K562 (cell line): ENCODE measurements around the gene RALY. TPM values are rescaled to one million over a fixed set of nuclear protein-coding genes. Genes with fewer than 3 reads are reported as not detected.

Experiments used
- ATAC-seq: fragments of 200-7000 bp; cut with Tn5 transposase; 3 replicates; pipeline ENCODE4 v1.9.1; 2020; ENCODE audit warnings: moderate library complexity
- BruUV-seq: library from RNA; stranded (reverse); fragments of 400-500 nt; replicated peaks from 2 replicates; lab custom pipeline; 2021; lab: Mats Ljungman, UMichigan
- CTCF ChIA-PET: fragments of 300-600 bp; formaldehyde crosslinking; extraction: SDS; loops from one replicate; lab custom pipeline; 2021; ENCODE audit warnings: low intra/inter-chr PET ratio; lab: Yijun Ruan, JAX
- POLR2A ChIA-PET: fragments of 300-600, 350-650 bp; sonication (Branson Sonifier 250); formaldehyde crosslinking; extraction: SDS; loops from one replicate; lab custom pipeline; 2021; ENCODE audit warnings: antibody characterized with exemption, inconsistent platforms; lab: Yijun Ruan, JAX
- DNase-seq, 4 experiments: peaks; one replicate each; pipeline versions ENCODE4 v3.0.0 to v3.0.0-alpha.2; 2011 to 2018; ENCODE audit warnings: low spot score in 3 of 4, mixed read lengths in 3 of 4; ENCODE audit errors: extremely low read depth in 1 of 4
- FAIRE-seq: peaks from 2 replicates; lab custom pipeline; 2011; peaks lifted over from hg19 to GRCh38; lab: Jason Lieb, UNC
- H2AFZ ChIP-seq: 2 replicates; pipeline ENCODE4 v1.6.0; 2011; ENCODE audit warnings: low read depth, low read length, control low read depth, inconsistent platforms
- H3K27ac ChIP-seq: fragments of 200-600 bp; 3 replicates; pipeline ENCODE4 v1.8.0; 2011; ENCODE audit warnings: low read depth, mild to moderate bottlenecking, control low read depth, inconsistent platforms, low read length, moderate library complexity, mixed read lengths; ENCODE audit errors: extremely low read depth
- H3K27me3 ChIP-seq, 2 experiments: fragments of 300-600 bp in 1 of 2; 2 replicates in 1 of 2; 3 replicates in 1 of 2; pipeline versions ENCODE4 v1.6.0 to v1.8.0; 2011; ENCODE audit warnings: inconsistent platforms in 2 of 2, low read length in 2 of 2, mild to moderate bottlenecking in 1 of 2, mixed read lengths in 1 of 2, moderate library complexity in 1 of 2; ENCODE audit not compliant: control insufficient read depth in 2 of 2, insufficient read depth in 2 of 2
- H3K36me3 ChIP-seq: fragments of 300-600 bp; 3 replicates; pipeline ENCODE4 v1.8.0; 2011; ENCODE audit warnings: mild to moderate bottlenecking, low read length, inconsistent platforms; ENCODE audit not compliant: control insufficient read depth, insufficient read depth
- H3K4me1 ChIP-seq, 2 experiments: fragments of 200-600 bp in 1 of 2; replicated peaks in 1 of 2; 2 replicates in 1 of 2; 3 replicates in 1 of 2; pipeline versions ENCODE4 v1.5.1 to v1.8.0; 2011; ENCODE audit warnings: inconsistent platforms in 2 of 2, low read length in 2 of 2, mild to moderate bottlenecking in 1 of 2, mixed read lengths in 1 of 2, moderate library complexity in 1 of 2; ENCODE audit not compliant: control insufficient read depth in 2 of 2, insufficient read depth in 2 of 2
- H3K4me2 ChIP-seq: 2 replicates; pipeline ENCODE4 v1.6.1; 2011; ENCODE audit warnings: low read length, control low read depth, inconsistent platforms, mixed read lengths; ENCODE audit not compliant: insufficient read depth
- H3K4me3 ChIP-seq: fragments of 200-600 bp; sonication (generic), shearing (Covaris generic); 2 replicates; pipeline ENCODE4 v1.5.1; 2016; ENCODE audit warnings: control low read depth, inconsistent platforms
- H3K79me2 ChIP-seq: fragments of 200-600 bp; 3 replicates; pipeline ENCODE4 v1.8.0; 2011; ENCODE audit warnings: low read length, inconsistent platforms; ENCODE audit not compliant: control insufficient read depth, insufficient read depth
- H3K9ac ChIP-seq, 2 experiments: 2 replicates each; pipeline versions ENCODE4 v1.6.0 to v1.6.1; 2011; ENCODE audit warnings: low read depth in 2 of 2, low read length in 2 of 2, control low read depth in 1 of 2, inconsistent platforms in 1 of 2, mild to moderate bottlenecking in 1 of 2, mixed read lengths in 1 of 2; ENCODE audit not compliant: insufficient read depth in 1 of 2
- H3K9me1 ChIP-seq: one replicate; pipeline ENCODE4 v1.6.0; 2011; ENCODE audit warnings: inconsistent platforms, mild to moderate bottlenecking, low read length, moderate library complexity; ENCODE audit not compliant: control insufficient read depth, insufficient read depth
- H3K9me3 ChIP-seq: replicated peaks from 2 replicates; pipeline ENCODE4 v1.5.1; 2011; ENCODE audit warnings: low read depth, low read length, inconsistent platforms; ENCODE audit not compliant: control insufficient read depth, insufficient read depth
- H4K20me1 ChIP-seq: replicated peaks from 2 replicates; pipeline ENCODE4 v1.6.1; 2011; ENCODE audit warnings: low read length, inconsistent platforms, mixed read lengths; ENCODE audit not compliant: control insufficient read depth, insufficient read depth
- BRF1 ChIP-seq: IDR thresholded peaks from 3 replicates; pipeline ENCODE4 v1.6.1; 2011; ENCODE audit warnings: borderline replicate concordance, mild to moderate bottlenecking; ENCODE audit not compliant: insufficient read length; ENCODE audit errors: extremely low read depth
- CCAR2 ChIP-seq: fragments of 200-400 bp; formaldehyde crosslinking; IDR thresholded peaks from 2 replicates; pipeline ENCODE4 v1.6.1; 2017; ENCODE audit warnings: mild to moderate bottlenecking, low read depth, low read length
- CHD4 ChIP-seq: fragments of 200-600 bp; sonication (generic); IDR thresholded peaks from 3 replicates; pipeline ENCODE4 v1.6.1; 2012; ENCODE audit warnings: low read depth, mild to moderate bottlenecking, mixed read lengths, low read length, inconsistent platforms; ENCODE audit not compliant: insufficient read depth, insufficient replicate concordance, poor library complexity, severe bottlenecking
- HDAC2 ChIP-seq: fragments of 450-650 bp; IDR thresholded peaks from 2 replicates; pipeline ENCODE4 v1.6.1; 2016; ENCODE audit warnings: mild to moderate bottlenecking
- HEY1 ChIP-seq: fragments of 250-450 bp; sonication (Bioruptor Pico); IDR thresholded peaks from 2 replicates; pipeline ENCODE4 v1.5.0; 2020; ENCODE audit warnings: mild to moderate bottlenecking, moderate library complexity, borderline replicate concordance
- MTA2 ChIP-seq: fragments of 450-650 bp; IDR thresholded peaks from 2 replicates; pipeline ENCODE4 v1.6.1; 2016; ENCODE audit warnings: low read depth
- NFYB ChIP-seq: IDR thresholded peaks from 2 replicates; pipeline ENCODE4 v1.6.1; 2011; ENCODE audit warnings: mild to moderate bottlenecking, moderate library complexity; ENCODE audit not compliant: insufficient read length; ENCODE audit errors: extremely low read depth
- RREB1 ChIP-seq: fragments of 250-450 bp; sonication (Bioruptor Pico); IDR thresholded peaks from 2 replicates; pipeline ENCODE4 v1.4.0; 2020
- TRIM24 ChIP-seq, 2 experiments: fragments of 450-650 bp; IDR thresholded peaks; 2 replicates each; pipeline ENCODE4 v1.6.1; 2016
- VEZF1 ChIP-seq: fragments of 200-800 bp; sonication (Bioruptor generic); IDR thresholded peaks from 2 replicates; pipeline ENCODE4 v1.6.1; 2017; ENCODE audit warnings: missing genetic modification characterization, missing compliant biosample characterization
- ZBTB1 ChIP-seq: sonication (generic); formaldehyde crosslinking; IDR thresholded peaks from 2 replicates; pipeline ENCODE4 v1.8.1; 2023; ENCODE audit warnings: missing genetic modification reagents, low read depth, mild to moderate bottlenecking, borderline replicate concordance
- ZNF133 ChIP-seq: fragments of 250-450 bp; sonication (Bioruptor Pico); IDR thresholded peaks from 2 replicates; pipeline ENCODE4 v1.4.0; 2020; ENCODE audit warnings: mild to moderate bottlenecking
- WGBS: fragments of 100-300 bp; shearing (Covaris generic); methylation state at CpG from one replicate; pipeline ENCODE4 v1.1.6; 2016; ENCODE audit warnings: low coverage, mixed read lengths; ENCODE audit not compliant: insufficient coverage; ENCODE audit errors: missing lambda C conversion rate; 5-methylcytosine and 5-hydroxymethylcytosine counted together
- in situ Hi-C: fragments of 300-500 bp; cut with MboI; formaldehyde crosslinking; loops from 4 replicates; pipeline ENCODE4 v1.15.0; 2018; ENCODE audit warnings: inconsistent platforms, mixed read lengths
- intact Hi-C: fragments of 100-400 bp; cut with micrococcal nuclease; formaldehyde crosslinking; loops from 2 replicates; pipeline ENCODE4 v1.14.2; 2022
- polyA plus RNA-seq, 8 experiments: library from polyadenylated mRNA; depleted of rRNA in 4 of 8; stranded (reverse) in 5 of 8; unstranded in 3 of 8; fragments of >200 nt; fragmentation: Nextera tagmentation in 2 of 8; fragmentation: Illumina TruSeq in 1 of 8; extraction: Ambion mirVana in 2 of 8; extraction: Trizol in 1 of 8; gene quantifications; 2 replicates each; pipeline versions ENCODE4 v1.2.1 to v1.2.3, GENCODE V29; 2011 to 2014; ENCODE audit warnings: inconsistent platforms in 1 of 8, missing spikeins in 1 of 8
- total RNA-seq, 7 experiments: library from RNA; depleted of rRNA in 6 of 7; stranded (reverse); fragments of >200 nt in 6 of 7; fragmentation: Illumina TruSeq in 2 of 7; extraction: Trizol in 2 of 7; gene quantifications; 2 replicates each; pipeline versions ENCODE4 v1.2.1 to v1.2.3, GENCODE V29; 2011 to 2021; ENCODE audit warnings: low replicate concordance in 1 of 7
- TF ChIP-seq, protein P1 (sequence below): fragments of 250-450 bp; sonication (Bioruptor Pico); IDR thresholded peaks from 2 replicates; pipeline ENCODE4 v1.9.0; 2021; ENCODE audit warnings: mild to moderate bottlenecking

The RALY gene
- total and polyA plus RNA-seq, 9 of the 15 experiments (the other 6 are each of a cell fraction or from before 2014, with no cell fraction given) = 0.80 to 207 (median 128) TPM

DNA sequence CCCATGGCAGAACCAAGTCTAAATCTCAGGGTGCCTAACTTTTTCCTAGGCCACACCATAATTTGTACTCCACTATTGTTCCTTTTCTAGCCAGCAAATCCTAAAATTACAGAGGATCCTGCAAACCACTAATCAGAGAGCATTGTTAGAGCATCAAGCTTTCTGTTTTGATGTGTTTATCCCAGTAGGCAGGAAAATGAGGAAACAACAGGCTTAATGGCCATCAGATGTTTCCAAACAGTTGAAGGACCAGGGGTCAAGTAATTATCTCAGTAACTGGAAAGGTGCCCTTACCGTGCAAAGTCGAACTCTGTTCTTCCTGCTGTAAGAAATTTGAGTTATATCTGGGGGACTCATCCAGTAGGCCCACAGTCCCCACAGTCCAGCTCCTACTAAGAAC is 58.7 kb downstream of the RALY start (continued):
- no peak for TF ChIP-seq RREB1 (CRISPR knock-in tag)
- TF ChIP-seq HDAC2 = no peak
- no peak for TF ChIP-seq TRIM24 (IDR thresholded peaks at IDR 0.05)
- no peak for TF ChIP-seq ZNF133
- TF ChIP-seq NFYB = no peak

GRCh38 chr20:34055290-34055689 is 61.6 kb downstream of the RALY start:
- ATAC-seq (no peak; the same call in 2 of the 3 replicates), DNase-seq (peak in 2 of 4 experiments; percentile 23 to 34), FAIRE-seq (no peak)
- Histone ChIP-seq H3K9ac (no peak overlapping the region), H3K79me2 (peaks cover 53% of the 10 kb centered on the region), H3K9me3 (no peaks in the 10 kb centered on the region), H3K27ac (no peak overlapping the region), H3K36me3 (peaks cover 6% of the 10 kb centered on the region; the same call in 2 of the 3 replicates), H3K4me3 (no peak overlapping the region), H2AFZ (no peak overlapping the region), H3K4me2 (no peak overlapping the region), H4K20me1 (peaks cover 27% of the 10 kb centered on the region), H3K4me1 (peaks cover 0 to 6% of the 10 kb centered on the region in 2 experiments; a peak in 2 of 5 replicates), H3K9me1 (no peaks in the 10 kb centered on the region), H3K27me3 (no peaks in the 10 kb centered on the region)
- POLR2A ChIA-PET = interaction anchor here (0.9 kb wide), 1 partner anchor 8 kb away, joined by 3 read pairs; no protein-coding TSS in a partner anchor
- CTCF ChIA-PET = no interaction called here
- WGBS = 8% methylated on average over 1 of the region's 1 CpG
- intact Hi-C loops (no loop called here), in situ Hi-C loops (no loop called here)
- no TSS peak for BruUV-seq
- TF ChIP-seq MTA2 = no peak
- TF ChIP-seq, protein P1, sequence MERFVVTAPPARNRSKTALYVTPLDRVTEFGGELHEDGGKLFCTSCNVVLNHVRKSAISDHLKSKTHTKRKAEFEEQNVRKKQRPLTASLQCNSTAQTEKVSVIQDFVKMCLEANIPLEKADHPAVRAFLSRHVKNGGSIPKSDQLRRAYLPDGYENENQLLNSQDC (CRISPR knock-in tag) = no peak
- no peak for TF ChIP-seq CCAR2
- TF ChIP-seq VEZF1 = peak; percentile 49; the same call in 1 of the 2 replicates
- TF ChIP-seq CHD4 = no peak
- TF ChIP-seq HEY1 (CRISPR knock-in tag) = no peak
- TF ChIP-seq BRF1 = no peak
- TF ChIP-seq ZBTB1 (CRISPR knock-in tag) = no peak
